ENCODE results near the gene PSMG4.

Gene PSMG4

GRCh38 chr6:3273707-3274521 is 15.2 kb downstream of the PSMG4 start:
- no peak for DNase-seq (ENCODE audit: low read depth in 2 of 3, low spot score in 1 of 3)

DNA sequence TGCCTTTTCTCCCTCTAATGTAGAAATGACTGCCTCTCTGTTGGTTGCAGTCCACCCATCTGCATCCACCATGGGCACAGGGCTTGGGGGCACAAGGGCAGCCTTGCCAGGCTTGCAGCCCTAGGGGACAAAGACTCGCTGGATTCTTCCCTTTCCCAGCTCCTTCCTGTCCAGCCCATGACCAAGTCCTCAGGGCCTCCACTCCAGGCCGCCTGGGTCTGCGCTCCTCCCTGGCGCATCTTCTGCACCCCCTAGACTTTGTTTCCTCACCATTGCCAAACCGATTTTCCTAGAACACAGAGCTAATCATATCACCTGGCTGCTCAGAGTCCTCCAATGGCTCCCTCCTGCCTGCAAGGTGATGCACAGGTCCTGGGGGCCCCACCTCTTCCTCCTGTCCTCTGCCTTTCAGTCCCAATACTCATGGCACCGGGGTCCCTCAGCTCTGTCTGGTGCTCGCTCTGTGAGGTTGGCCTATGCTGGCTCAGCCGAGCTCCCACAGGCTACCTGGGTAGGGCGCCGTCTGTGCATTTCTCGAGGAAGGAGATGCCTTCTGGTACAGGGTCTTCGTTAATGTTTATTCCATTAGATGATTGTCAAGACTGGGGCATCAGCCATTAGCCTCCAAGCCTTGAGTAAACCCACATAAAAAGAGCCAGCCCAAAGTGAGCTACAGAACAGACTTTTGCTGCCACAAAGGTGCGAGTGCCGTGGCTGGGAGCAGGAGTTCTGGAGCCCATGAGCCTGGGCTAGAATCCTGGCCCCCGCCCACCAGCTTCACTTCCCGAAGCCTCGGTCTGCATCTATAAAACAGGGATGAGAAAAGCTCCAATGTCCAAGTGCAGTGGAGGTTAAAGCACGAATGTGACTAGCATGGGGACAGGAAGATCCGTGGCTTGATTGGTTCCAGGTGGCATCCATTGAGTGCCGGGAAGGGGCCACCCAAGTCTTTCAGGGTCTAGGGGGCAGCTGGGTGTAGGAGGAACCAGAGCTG is 17.7 kb downstream of the PSMG4 start:
- no peak for DNase-seq (ENCODE audit: low read depth in 2 of 3, low spot score in 1 of 3)

GRCh38 chr6:3277251-3277650 is 18.5 kb downstream of the PSMG4 start:
- no peak for DNase-seq (ENCODE audit: low read depth in 2 of 3, low spot score in 1 of 3)

DNA sequence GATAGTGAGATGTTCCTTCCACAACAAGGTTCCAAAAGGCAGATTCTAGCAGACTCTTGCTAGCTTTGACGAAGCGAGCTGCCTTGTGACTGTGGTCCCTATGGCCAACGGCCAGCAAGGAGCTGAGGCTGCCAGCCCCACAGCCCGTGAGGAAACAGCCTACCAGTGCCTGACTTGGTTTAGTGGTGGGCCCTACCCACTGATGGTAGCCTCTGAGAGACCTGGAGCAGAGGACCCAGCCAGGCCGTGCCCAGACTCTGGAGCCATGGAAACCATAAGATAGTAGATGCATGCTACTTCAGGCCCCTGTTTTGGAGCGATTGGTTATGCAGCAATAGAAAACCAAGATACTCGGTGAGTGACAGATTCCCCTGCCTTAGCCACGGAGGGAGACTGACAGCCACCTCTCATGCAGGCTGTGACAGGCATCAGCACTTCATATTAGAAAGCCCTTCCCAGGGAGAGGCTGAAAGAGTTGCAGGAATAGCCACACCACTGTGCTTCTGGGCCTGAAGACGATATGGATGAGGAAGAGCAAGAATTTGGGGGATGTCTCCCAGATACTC is 19.2 kb downstream of the PSMG4 start:
- DNase-seq (ENCODE audit: low read depth in 2 of 3, low spot score in 1 of 3): no peak

DNA sequence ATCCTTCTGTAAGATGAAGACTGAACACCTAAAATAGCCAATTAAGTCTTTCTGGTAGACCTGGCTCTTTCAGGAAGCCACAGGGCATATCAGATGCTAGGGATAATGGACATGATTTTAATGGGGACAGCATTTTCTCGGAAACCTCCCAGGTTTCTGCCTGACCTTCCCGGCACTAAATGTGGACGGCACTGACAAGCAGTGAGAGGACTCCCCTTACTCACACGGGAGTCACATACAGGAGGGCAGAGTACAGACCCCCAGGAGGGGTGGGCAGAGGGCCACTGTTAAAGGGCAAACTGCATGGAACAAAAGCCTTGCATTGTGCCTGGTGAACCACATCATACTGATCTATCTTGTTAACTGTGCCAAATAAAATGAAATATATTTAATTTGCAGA is 19.9 kb downstream of the PSMG4 start:
- DNase-seq (ENCODE audit: low read depth in 2 of 3, low spot score in 1 of 3): no peak

DNA sequence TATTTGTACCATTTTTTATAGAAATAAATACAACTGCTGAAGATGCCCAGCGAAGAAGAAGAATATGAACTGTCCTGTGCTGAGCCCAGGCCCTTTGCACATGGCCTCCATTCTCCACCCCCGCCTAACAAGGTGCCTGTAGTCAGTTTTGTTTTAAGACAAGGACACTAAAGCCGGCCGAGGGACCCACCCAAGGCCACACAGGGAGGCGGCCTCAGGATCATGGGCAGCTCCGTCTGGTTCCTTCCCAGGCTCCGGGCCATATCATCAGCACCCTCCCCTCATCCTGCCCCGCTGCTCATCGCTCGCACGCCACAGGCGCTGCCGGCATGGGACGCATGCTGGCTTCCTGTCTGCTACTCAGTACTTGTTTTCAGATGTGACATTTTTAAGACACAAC is 21.3 kb downstream of the PSMG4 start:
- no peak for DNase-seq (ENCODE audit: low read depth in 2 of 3, low spot score in 1 of 3)

- DNase-seq (ENCODE audit: low read depth in 2 of 3, low spot score in 1 of 3): no peak
These were observed 22.2 kb downstream of the PSMG4 start for GRCh38 chr6:3280866-3281465.

- no peak for DNase-seq (ENCODE audit: low read depth in 2 of 3, low spot score in 1 of 3)
These were observed 23.1 kb downstream of the PSMG4 start for GRCh38 chr6:3281631-3282475.

DNA sequence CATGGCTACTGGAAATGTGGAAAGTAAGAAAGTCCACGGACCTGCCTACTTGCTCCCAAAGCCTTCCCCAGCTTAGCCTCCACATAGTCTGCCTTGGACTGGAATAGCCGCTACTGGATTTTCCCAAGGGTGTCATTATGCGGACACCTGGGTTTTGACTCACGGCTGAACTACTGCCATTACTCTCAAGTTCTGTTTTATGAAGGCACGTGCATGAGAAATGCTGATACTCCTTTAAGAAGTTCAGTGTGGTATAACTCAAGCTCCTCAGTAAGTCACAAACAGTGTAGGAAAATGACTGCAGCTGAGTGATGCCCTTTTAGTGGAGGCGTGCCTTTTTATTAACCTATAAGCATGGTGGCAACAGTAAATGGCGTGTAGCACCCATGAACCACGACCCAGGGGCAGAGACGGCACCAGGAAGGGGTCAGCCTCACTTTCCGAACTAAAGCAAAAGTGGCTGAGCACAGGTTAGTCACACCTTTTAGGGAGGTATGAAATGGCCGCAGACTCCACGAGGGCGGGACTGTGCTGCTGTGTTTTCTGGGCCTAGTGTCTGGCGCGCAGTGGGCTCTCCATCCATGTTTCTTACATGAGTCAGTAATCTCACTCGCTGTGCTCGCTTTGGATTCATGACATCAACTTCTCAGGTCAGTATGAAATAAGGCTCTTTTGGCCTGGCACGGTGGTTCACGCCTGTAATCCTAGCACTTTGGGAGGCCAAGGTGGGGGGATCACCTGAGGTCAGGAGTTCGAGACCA is 23.9 kb downstream of the PSMG4 start:
- DNase-seq (ENCODE audit: low read depth in 2 of 3, low spot score in 1 of 3): no peak

DNA sequence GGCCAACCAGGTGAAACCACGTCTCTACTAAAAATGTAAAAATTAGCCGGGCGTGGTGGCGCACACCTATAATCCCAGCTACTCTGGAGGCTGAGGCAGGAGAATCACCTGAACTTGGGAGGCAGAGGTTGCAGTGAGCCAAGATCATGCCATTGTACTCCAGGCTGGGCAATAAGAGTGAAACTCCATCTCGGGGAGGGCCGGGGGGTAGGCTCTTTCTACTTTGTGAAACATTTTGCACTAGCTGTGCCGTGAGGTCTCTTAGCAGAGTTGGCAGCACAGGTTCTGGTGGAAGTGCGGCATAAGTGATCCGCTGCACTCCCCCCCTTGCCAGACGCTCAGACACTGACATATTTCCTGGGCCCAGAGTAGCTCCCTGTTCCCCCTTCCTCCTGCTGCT is 24.5 kb downstream of the PSMG4 start:
- no peak for DNase-seq (ENCODE audit: low read depth in 2 of 3, low spot score in 1 of 3)

GRCh38 chr6:3283641-3284435 is 25.1 kb downstream of the PSMG4 start:
- DNase-seq (ENCODE audit: low read depth in 2 of 3, low spot score in 1 of 3): no peak

DNA sequence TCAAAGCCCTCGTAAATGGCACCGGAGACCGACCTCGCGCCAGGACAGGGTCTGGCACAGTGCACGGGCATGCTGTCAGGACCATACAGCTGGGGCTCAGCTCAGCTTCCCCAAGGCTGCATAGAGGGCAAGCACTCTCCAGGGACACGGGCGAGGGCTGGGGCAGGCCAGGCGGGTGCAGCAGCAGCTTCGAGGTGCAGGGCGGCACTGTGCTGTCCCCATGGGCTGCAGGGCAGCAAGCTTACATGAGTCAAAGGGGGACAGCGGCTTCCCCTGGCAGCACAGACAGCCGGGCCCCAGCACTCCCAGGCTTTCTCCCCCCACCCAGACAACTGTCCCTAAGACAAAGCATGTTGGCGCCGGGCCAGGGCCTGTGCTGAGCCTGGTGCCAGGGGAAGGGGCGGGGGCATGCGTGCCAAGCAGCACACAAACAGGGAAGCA is 25.7 kb downstream of the PSMG4 start:
- no peak for DNase-seq (ENCODE audit: low read depth in 2 of 3, low spot score in 1 of 3)

- DNase-seq (ENCODE audit: low read depth in 2 of 3, low spot score in 1 of 3): no peak
These were observed 26.4 kb downstream of the PSMG4 start for GRCh38 chr6:3285049-3285639.

DNA sequence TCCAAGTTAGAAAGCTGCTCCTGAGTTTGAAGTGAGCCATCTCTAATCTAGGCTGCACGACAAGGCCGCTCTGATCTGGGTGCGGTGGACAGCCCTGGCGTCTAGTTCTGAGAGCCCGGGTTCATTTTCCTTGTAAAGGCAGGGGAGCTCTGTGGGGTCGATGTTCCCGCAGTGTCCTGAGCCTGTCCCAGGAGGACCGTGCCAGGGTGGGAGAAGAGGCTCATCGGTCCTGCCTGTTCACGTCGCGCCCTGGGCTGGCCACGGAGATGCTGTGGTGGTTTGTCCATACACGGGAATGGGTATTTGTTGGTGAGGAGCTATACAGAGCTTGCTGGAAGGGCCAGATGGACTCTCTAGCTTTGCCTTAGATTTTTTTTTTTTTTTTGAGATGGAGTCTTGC is 27.0 kb downstream of the PSMG4 start:
- DNase-seq (ENCODE audit: low read depth in 2 of 3, low spot score in 1 of 3): no peak

GRCh38 chr6:3286641-3287171 is 28.0 kb downstream of the PSMG4 start:
- no peak for DNase-seq (ENCODE audit: low read depth in 2 of 3, low spot score in 1 of 3)

- DNase-seq (ENCODE audit: low read depth in 2 of 3, low spot score in 1 of 3): no peak
These were observed 28.6 kb downstream of the PSMG4 start for GRCh38 chr6:3287308-3287707.

- no peak for DNase-seq (ENCODE audit: low read depth in 2 of 3, low spot score in 1 of 3)
These were observed 29.4 kb downstream of the PSMG4 start for GRCh38 chr6:3287976-3288707.
